HUES6 (cell line): ENCODE data around the gene AHI1.

Source experiments
- H3K27ac ChIP-seq: 2 replicates; pipeline ENCODE4 v1.7.0; 2013; ENCODE audit warnings: low read depth, mild to moderate bottlenecking, low read length, inconsistent platforms
- H3K27me3 ChIP-seq: 2 replicates; pipeline ENCODE4 v1.6.1; 2013; ENCODE audit warnings: low read length; ENCODE audit not compliant: control insufficient read depth, insufficient read depth
- H3K36me3 ChIP-seq: 2 replicates; pipeline ENCODE4 v1.6.1; 2013; ENCODE audit warnings: low read length; ENCODE audit not compliant: control insufficient read depth, insufficient read depth
- H3K4me1 ChIP-seq: 2 replicates; pipeline ENCODE4 v1.6.1; 2013; ENCODE audit warnings: low read length; ENCODE audit not compliant: control insufficient read depth, insufficient read depth
- H3K4me3 ChIP-seq: 2 replicates; pipeline ENCODE4 v1.5.1; 2013; ENCODE audit warnings: low read depth, low read length
- H3K9ac ChIP-seq: one replicate; pipeline ENCODE4 v1.6.1; 2013; ENCODE audit warnings: mild to moderate bottlenecking, low read length
- H3K9me3 ChIP-seq: 2 replicates; pipeline ENCODE4 v1.6.1; 2013; ENCODE audit warnings: low read depth, low read length; ENCODE audit not compliant: control insufficient read depth, insufficient read depth

The AHI1 gene

DNA sequence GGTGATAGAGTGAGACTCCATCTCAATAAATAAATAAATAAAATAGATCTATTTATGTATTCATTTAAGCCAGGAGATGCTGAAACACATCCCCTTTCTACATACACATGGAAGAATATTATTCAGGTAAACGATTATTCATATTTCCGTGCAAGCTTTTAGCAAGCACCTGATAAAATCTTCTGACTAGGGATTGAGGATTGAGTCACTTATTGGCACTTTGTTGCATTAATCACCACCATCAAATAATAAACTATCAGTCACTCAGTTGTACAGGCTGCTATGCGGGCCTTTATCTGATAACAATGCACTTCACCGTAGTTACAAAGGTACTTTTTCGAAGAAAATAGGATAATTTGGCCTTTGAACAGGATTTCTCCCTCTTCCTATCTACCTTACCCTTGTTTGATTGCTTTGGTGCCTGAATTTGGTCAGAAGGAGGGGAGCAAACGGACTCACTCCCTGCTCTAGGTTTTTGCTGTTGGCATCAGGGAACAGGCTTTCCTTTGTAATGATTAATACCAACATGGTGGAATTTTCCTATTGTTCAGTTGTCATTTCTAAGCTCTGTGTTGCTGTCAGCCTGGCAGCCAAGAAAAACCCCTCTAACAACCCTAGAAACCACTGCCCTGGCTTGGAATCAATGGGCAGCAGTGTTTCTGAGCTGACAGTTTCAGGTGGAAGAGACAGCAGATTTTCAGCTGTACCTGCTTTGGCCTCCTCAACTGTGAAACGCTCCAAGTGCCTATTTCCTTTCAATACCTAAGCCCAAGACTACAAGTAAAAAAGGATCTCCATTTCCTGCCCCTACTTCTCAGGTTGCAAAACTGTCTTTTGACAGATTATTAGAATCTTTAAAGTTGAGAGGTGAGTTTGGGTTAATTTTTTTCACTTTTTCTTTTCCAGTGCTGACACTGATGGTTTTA lies 253.4 kb downstream of the AHI1 start:
- no peaks in the 10 kb centered on the region for H3K9me3 ChIP-seq
- H3K4me1 ChIP-seq, result no peaks in the 10 kb centered on the region; the same call in 1 of the 2 replicates
- H3K36me3 ChIP-seq, result no peaks in the 10 kb centered on the region
- no peak overlapping the region for H3K27ac ChIP-seq
- no peak overlapping the region for H3K9ac ChIP-seq
- H3K4me3 ChIP-seq, result no peak overlapping the region
- H3K27me3 ChIP-seq, result no peaks in the 10 kb centered on the region

- Histone ChIP-seq H3K4me1 (no peaks in the 10 kb centered on the region), H3K27me3 (no peaks in the 10 kb centered on the region), H3K9me3 (no peaks in the 10 kb centered on the region), H3K9ac (no peak overlapping the region), H3K4me3 (no peak overlapping the region), H3K27ac (no peak overlapping the region), H3K36me3 (no peaks in the 10 kb centered on the region)
Observed at GRCh38 chr6:135240711-135241110, 256.8 kb downstream of the AHI1 start.

GRCh38 chr6:135236732-135237131 lies 260.8 kb downstream of the AHI1 start:
- no peak overlapping the region for H3K4me3 ChIP-seq
- no peak overlapping the region for H3K27ac ChIP-seq
- no peaks in the 10 kb centered on the region for H3K27me3 ChIP-seq
- no peaks in the 10 kb centered on the region for H3K9me3 ChIP-seq
- no peaks in the 10 kb centered on the region for H3K4me1 ChIP-seq
- no peak overlapping the region for H3K9ac ChIP-seq
- H3K36me3 ChIP-seq, result no peaks in the 10 kb centered on the region

GRCh38 chr6:135236319-135236718 lies 261.2 kb downstream of the AHI1 start:
- Histone ChIP-seq H3K9ac (no peak overlapping the region), H3K9me3 (no peaks in the 10 kb centered on the region), H3K4me1 (no peaks in the 10 kb centered on the region), H3K27ac (no peak overlapping the region), H3K4me3 (no peak overlapping the region), H3K36me3 (no peaks in the 10 kb centered on the region), H3K27me3 (no peaks in the 10 kb centered on the region)

GRCh38 chr6:135235716-135236115 lies 261.8 kb downstream of the AHI1 start:
- Histone ChIP-seq H3K36me3 (no peaks in the 10 kb centered on the region), H3K4me3 (no peak overlapping the region), H3K27ac (no peak overlapping the region), H3K9ac (no peak overlapping the region), H3K4me1 (no peaks in the 10 kb centered on the region; the same call in 1 of the 2 replicates), H3K27me3 (no peaks in the 10 kb centered on the region), H3K9me3 (no peaks in the 10 kb centered on the region)

GRCh38 chr6:135234492-135234780 lies 263.1 kb downstream of the AHI1 start:
- H3K27ac ChIP-seq, result no peak overlapping the region
- H3K27me3 ChIP-seq, result no peaks in the 10 kb centered on the region
- no peaks in the 10 kb centered on the region for H3K36me3 ChIP-seq
- H3K4me3 ChIP-seq, result no peak overlapping the region
- no peaks in the 10 kb centered on the region; the same call in 1 of the 2 replicates for H3K4me1 ChIP-seq
- no peak overlapping the region for H3K9ac ChIP-seq
- no peaks in the 10 kb centered on the region for H3K9me3 ChIP-seq

DNA sequence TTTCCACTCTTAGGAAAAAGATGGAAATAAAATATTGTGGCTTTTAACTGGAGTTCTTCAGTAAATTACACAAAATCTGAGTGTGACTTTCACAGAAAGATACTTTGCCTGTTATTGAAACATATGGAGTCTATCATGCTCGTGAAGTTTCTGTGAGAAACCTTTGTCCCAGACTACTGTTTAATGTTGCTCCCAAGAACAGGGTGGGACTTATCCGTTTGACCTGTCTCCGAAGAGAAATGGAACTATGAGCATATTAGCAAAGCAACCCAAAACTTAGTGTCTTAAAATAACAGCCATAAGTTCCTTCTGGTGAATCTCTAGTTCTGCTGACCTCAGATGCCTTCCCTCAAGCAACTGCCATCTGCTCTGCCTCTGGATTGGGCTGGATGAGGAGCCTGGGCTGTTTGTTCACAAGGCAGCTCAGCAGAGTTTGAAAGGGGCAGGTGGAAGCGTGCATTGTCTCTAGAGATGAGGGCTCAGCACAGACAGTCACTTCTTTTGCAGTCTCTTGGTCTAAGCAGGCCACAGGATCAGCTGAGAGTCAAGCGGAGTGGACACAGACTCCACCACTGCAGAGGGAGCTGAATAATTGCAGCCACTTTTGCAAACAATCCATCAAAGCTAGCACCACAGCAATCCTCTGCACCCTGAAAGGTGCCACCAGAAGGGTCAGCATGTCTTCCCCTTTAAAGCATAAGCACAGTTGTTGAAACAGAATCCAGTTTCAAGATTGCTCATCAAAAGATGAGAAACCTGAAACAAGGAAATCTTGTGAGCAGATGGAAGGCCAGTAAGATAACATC lies 263.7 kb downstream of the AHI1 start:
- Histone ChIP-seq H3K27me3 (no peaks in the 10 kb centered on the region), H3K9ac (no peak overlapping the region), H3K4me3 (no peak overlapping the region), H3K4me1 (no peaks in the 10 kb centered on the region; the same call in 1 of the 2 replicates), H3K36me3 (no peaks in the 10 kb centered on the region), H3K9me3 (no peaks in the 10 kb centered on the region), H3K27ac (no peak overlapping the region)
